ENCODE data around the gene SMPD2.

SMPD2 gene

DNA sequence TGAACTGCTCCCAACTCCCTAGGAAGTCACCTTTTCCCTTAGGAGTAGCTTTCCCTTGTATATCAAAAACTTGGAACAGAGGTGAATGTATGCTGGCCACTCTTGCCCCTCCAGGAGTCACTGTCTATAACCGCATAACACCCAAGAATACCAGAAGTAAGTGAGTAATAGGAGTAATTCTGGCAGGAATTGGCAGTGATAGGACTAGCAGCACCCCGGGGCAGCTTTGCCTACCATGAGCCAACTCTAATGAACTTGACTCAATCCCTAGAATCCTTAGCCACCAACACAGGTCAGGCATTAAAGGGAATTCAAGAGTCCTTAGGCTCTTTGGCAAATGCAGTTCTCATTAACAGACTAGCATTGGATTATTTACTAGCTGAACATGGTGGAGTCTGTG is 29.5 kb upstream of the SMPD2 start:
- H3K4me3 ChIP-seq (ENCODE audit: low read depth, low read length), result no peak overlapping the region
- TF ChIP-seq CTCF (IDR thresholded peaks at IDR 0.05; ENCODE audit: insufficient read depth, low read depth, low read length, missing control alignments), result no peak
- no peak for DNase-seq (ENCODE audit: low read depth)

DNA sequence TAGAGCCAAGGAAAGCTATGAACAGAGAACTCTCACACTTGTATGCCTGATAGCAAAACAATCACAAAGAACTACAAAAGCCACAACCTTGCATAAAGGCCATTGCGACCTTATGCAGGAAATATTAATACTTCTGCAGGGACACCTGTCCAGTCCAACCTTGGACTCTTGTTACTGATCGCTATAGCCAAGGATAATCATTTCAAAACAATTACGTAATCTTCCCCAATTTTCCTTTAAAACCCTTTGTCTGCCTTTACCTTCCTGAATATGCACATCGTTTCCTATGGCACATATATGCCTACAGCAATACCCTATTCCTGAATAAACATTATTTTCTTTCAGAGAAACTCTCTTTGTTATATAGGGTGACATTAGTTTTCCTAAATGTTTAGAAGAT is 22.9 kb upstream of the SMPD2 start:
- no peak overlapping the region for H3K4me3 ChIP-seq (ENCODE audit: low read depth, low read length)
- no peak for DNase-seq (ENCODE audit: low read depth)
- no peak for TF ChIP-seq CTCF (IDR thresholded peaks at IDR 0.05; ENCODE audit: insufficient read depth, low read depth, low read length, missing control alignments)

DNA sequence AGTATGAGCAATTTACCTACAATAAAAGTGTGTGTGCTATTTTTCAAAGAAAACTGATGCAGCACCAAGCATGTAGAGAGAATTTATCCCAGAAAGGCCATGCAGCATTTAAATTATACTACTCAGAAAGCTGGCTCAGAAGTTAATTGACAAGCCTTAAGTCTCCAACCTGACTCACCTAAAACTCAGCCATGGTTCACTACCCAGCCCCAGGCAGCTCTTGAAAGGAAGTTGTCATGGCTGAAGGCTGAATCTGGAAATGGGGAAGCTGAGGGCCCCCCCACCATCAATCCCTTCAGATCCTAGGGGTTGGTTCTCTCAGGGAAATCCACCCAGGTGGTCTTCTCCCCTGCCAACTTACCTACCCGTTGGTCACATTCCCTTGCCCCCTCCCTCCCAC is 19.8 kb upstream of the SMPD2 start:
- no peak for DNase-seq (ENCODE audit: low read depth)
- no peak for TF ChIP-seq CTCF (IDR thresholded peaks at IDR 0.05; ENCODE audit: insufficient read depth, low read depth, low read length, missing control alignments)
- H3K4me3 ChIP-seq (ENCODE audit: low read depth, low read length), result no peak overlapping the region

DNA sequence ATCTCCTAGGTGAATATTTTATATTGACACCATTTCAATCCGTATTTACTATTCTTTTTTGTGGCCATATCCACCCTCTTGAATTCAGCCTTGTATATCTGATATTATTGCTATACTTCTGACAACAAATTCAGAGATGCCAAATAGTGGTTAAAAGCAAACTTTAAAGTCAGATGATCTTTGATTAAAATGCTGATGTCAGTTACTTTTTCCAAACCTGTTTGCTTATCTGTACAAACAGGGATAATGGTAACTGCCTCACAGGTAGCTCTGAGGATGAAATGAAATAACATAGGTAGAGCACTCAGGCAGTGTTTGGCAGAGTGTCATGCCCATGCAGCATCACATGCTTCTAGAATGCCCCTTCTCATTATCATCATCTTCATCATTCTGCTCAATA is 19.3 kb upstream of the SMPD2 start:
- no peak for TF ChIP-seq CTCF (IDR thresholded peaks at IDR 0.05; ENCODE audit: insufficient read depth, low read depth, low read length, missing control alignments)
- DNase-seq (ENCODE audit: low read depth), result no peak

DNA sequence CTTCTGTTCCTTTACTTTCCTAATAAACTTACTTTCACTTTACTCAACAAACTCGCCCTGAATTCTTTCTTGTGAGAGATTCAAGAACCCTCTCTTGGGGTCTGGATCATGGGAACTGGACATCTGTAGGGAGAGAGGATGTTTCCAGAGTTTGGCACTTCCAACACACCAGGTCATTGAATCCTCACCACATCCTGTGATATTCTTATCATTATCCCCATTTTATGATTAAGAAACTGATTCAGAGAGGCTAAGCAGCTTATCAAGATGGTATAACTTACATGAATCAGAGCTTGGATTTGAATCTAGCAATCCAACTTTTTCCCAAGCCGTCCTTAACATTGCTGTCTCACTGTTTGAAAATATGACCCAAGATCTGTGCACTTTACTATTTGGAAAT is 15.6 kb upstream of the SMPD2 start:
- DNase-seq (ENCODE audit: low read depth), result no peak
- TF ChIP-seq CTCF (IDR thresholded peaks at IDR 0.05; ENCODE audit: insufficient read depth, low read depth, low read length, missing control alignments), result no peak

More for the DNA sequence above, 19.3 kb upstream of the SMPD2 start:
- H3K4me3 ChIP-seq (ENCODE audit: low read depth, low read length), result no peak overlapping the region

DNA sequence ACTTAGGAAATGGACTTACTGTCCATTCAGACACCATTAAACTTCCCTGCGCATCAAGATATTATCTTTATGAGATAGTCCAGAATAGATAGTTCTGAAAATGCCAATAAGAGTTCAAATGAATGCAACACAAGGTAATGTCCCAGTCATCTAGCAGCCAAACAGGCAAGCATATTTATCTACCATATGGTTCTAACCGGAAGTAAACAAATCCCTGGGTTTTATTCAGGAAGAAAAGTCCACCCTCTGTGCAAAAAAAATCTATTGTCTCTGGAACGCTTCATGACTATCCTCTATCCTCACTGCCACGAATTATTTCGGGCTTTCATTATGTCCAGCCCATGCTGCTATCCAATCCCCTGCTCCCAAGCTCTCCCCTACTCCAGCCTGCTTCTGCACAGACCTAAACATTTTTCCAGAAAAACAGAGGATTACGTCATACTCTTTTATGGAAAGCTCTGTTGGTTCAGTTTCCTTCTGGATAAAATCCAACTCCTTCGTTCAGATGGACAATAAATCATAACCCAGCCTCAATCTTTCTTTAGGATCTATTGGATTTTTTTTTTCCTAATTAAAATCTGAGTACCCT is 11.5 kb upstream of the SMPD2 start:
- TF ChIP-seq CTCF (IDR thresholded peaks at IDR 0.05; ENCODE audit: insufficient read depth, low read depth, low read length, missing control alignments), result no peak
- no peak for DNase-seq (ENCODE audit: low read depth)
- no peak overlapping the region for H3K4me3 ChIP-seq (ENCODE audit: low read depth, low read length)

More for the DNA sequence above, 15.6 kb upstream of the SMPD2 start:
- H3K4me3 ChIP-seq (ENCODE audit: low read depth, low read length), result no peak overlapping the region

DNA sequence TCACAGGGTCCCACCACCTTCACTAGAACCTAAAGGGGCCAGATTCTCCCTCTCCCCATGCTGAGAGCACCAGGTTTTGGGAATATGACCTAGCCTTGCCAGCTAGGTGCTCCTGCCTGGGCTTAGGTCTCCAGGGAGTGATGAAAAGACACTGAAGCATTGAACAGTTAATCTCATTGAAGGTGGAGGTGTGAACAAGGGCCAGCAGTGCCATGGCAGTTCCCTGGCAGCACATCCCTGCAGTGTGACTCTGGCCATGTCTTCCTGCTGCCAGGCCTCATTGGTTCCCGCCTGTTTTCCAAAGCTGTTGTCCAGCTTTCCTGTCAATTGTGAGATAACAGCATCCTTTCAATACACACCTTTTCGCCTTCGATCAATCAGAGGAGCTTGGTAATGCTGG is 11.0 kb upstream of the SMPD2 start:
- no peak overlapping the region for H3K4me3 ChIP-seq (ENCODE audit: low read depth, low read length)
- DNase-seq (ENCODE audit: low read depth), result no peak
- TF ChIP-seq CTCF (IDR thresholded peaks at IDR 0.05; ENCODE audit: insufficient read depth, low read depth, low read length, missing control alignments), result no peak
